Body of pancreas (tissue), 4 donors: ENCODE measurements around the gene PSPN.

Experiments used
- CTCF ChIP-seq, 7 experiments: fragments of 450-650 bp in 4 of 7; fragments of 200-600 bp in 3 of 7; sonication (generic) in 3 of 7; IDR thresholded peaks; one replicate each; pipeline ENCODE4 v1.5.1; 2016 to 2019; ENCODE audit warnings: antibody characterized with exemption in 7 of 7
- POLR2A ChIP-seq, 3 donors: fragments of 450-650 bp; IDR thresholded peaks; one replicate each; pipeline ENCODE4 v1.6.1; 2016; ENCODE audit warnings: antibody characterized with exemption in 3 of 3, mild to moderate bottlenecking in 2 of 3

- no peak for TF ChIP-seq CTCF (IDR thresholded peaks at IDR 0.05)
- TF ChIP-seq POLR2A (IDR thresholded peaks at IDR 0.05): no peak
Observed at GRCh38 chr19:6418562-6418932, 42.8 kb upstream of the PSPN start.
